GM18909 (cell line): Measurements from ENCODE around the gene CDC5L.

ENCODE experiments used
- ATAC-seq: cut with Tn5 transposase; IDR thresholded peaks from one replicate; pipeline ENCODE4 v1.9.1; 2021; ENCODE audit warnings: mild to moderate bottlenecking; ENCODE audit not compliant: unreplicated experiment, poor library complexity

The CDC5L gene

GRCh38 chr6:44494011-44494501 is 106.5 kb downstream of the CDC5L start:
- no peak for ATAC-seq

GRCh38 chr6:44495036-44495901 is 107.8 kb downstream of the CDC5L start:
- no peak for ATAC-seq

- no peak for ATAC-seq
Observed at GRCh38 chr6:44496665-44497369, 109.3 kb downstream of the CDC5L start.

- ATAC-seq: no peak
Observed at GRCh38 chr6:44497807-44498206, 110.3 kb downstream of the CDC5L start.

GRCh38 chr6:44498436-44498835 is 110.9 kb downstream of the CDC5L start:
- no peak for ATAC-seq

- no peak for ATAC-seq
Observed at GRCh38 chr6:44499609-44500008, 112.1 kb downstream of the CDC5L start.
